Fibroblast of mammary gland (primary cell): Measurements from ENCODE around the gene LDLRAD4.
A peak's percentile ranks its signal among the peaks of the same experiment; 100 is the strongest.

Experiments
- DNase-seq: peaks from one replicate; pipeline ENCODE4 v3.0.0-alpha.2; 2010; ENCODE audit warnings: low read depth
- H3K4me3 ChIP-seq: 2 replicates; pipeline ENCODE4 v1.5.1; 2011; ENCODE audit warnings: low read depth, mild to moderate bottlenecking, low read length, moderate library complexity; ENCODE audit not compliant: control insufficient read depth
- CTCF ChIP-seq: conservative IDR thresholded peaks from 2 replicates; pipeline ENCODE4 v1.5.1; 2011; ENCODE audit warnings: low read depth, low read length, inconsistent platforms; ENCODE audit not compliant: control insufficient read depth, insufficient read depth

Gene LDLRAD4

GRCh38 chr18:13381331-13381730, 162.8 kb downstream of the LDLRAD4 start:
- TF ChIP-seq CTCF = no peak
- DNase-seq = no peak
- H3K4me3 ChIP-seq = no peak overlapping the region

DNA sequence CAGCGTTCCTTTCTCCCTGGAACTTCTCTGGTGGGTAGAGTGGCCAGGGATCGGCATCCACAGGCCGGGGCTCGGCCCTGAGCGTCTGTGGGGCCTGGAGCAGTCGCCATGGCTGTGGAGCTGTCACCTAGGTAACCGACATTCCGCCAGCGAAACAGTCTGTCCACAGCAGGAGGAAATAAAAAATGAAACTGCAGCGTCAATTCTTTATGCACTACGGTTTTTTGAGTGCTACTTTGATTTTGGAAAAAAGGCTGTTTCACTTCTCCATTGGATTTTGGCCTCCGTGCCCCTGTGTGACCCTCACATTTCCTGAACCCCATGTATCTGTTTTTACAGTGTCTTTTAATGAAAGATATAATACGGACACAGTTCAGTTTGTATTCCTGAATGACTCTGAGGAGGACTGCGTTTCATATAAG, 163.4 kb downstream of the LDLRAD4 start:
- no peak for TF ChIP-seq CTCF
- DNase-seq = peak; percentile 30
- H3K4me3 ChIP-seq = peak overlapping the region; percentile 10

DNA sequence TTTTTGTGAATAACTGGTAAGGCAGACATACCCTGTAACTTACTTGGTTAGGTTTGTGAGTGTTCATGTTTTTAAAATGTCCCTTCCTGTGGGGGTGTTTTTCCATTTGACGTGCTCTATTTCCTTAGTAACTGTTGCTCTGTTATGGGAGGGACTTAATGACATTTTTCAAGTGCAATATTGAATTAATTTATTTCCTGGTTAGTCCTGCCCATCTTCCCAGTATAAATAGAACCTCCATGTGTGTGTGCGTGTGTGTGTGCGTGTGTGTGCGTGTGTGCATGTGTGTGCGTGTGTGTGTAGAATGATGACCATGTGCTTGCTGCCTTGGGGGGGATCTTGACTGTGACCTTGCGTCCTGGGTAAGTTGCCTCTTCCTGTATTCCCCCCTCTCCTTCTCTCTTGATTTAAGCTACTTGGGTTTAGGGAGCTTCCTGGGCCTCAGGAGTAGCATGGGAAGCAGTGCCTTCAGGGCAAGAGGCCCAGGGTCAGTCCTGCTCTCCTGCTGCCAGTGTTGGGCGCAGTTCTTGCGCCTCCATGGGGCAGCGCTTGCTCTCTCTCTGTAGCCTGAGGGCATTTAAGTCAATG, 163.9 kb downstream of the LDLRAD4 start:
- no peak for TF ChIP-seq CTCF
- DNase-seq = peak; percentile 57
- no peak overlapping the region for H3K4me3 ChIP-seq

GRCh38 chr18:13382954-13383827, 164.6 kb downstream of the LDLRAD4 start:
- no peak for DNase-seq
- H3K4me3 ChIP-seq = no peak overlapping the region
- no peak for TF ChIP-seq CTCF

GRCh38 chr18:13386891-13387801, 168.6 kb downstream of the LDLRAD4 start:
- TF ChIP-seq CTCF = no peak
- H3K4me3 ChIP-seq = no peak overlapping the region
- DNase-seq = no peak

DNA sequence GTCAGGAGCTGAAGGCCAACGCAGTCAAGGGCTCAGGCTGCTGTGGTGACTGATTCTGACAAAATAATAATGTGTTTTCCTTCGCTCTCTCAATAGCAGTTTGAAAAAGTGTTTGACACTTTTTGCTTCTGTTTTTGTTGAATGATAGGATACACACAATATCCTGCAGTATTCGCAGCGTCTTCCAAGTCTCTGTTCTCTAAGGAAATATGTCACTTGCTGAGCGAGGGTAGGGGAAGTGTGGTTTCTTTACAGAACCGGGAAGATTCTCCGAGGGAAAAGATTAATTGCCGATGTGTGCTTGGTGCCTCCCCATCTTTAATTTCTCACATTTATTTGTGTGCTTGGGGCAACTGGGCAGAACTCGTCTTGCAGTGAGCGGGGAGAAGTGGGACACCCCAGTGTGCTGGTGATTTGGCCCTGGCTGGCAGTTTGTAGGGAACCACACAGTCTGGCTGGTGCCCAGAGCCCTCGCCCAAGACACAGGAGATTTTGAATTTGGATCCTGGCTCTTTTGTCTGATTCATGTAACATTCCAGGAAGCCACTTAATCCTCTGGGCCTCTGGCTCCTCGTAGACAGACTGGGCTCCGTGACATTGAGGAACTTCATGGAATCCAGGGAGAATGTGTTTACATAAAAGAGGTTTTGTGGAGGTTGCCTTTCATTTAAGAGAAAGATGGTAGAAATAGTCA, 169.4 kb downstream of the LDLRAD4 start:
- H3K4me3 ChIP-seq = no peak overlapping the region
- DNase-seq = no peak
- TF ChIP-seq CTCF = no peak
